ENCODE measurements around the gene SLC10A2.

The SLC10A2 gene

DNA sequence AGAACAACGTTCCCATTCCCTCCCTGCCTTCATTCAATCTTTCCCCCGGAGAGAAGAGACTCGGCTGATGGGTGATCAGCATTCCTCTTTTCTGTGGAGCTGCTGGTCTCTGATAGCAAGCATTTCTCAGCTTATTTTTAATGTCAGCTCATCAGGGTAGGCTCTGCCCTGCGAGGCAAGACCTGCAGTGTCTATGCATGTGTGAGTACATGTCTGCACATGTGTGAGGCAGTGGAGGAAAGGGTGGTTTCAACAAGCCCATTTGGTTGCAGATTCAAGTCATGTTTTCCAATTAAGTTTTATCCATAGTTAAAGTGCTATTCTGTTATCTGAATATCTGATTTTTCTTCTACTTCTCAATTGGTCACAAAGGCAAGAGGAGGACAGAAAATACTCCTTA lies 19.5 kb downstream of the SLC10A2 start:
- no peak for DNase-seq (ENCODE audit: low spot score)

DNA sequence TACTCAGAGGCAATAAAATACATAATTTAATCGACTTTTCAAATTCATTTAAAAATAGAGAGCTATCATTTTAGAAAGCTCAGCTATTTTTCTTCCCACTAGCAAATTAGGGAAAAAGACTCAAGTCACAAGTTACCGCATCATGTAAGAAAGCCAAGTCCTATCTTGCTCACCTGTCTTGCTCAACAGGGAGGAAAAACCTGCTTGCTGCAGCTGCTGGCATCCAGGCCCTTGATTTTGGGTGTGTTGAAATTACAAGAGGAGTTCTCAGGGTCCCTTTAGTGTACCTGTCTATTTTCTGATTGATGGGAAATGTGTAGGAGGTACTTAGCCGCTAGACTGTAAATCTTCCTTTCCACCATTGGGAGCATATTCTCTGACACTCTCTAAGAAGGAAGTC lies 22.2 kb downstream of the SLC10A2 start:
- no peak for DNase-seq (ENCODE audit: low spot score)

DNA sequence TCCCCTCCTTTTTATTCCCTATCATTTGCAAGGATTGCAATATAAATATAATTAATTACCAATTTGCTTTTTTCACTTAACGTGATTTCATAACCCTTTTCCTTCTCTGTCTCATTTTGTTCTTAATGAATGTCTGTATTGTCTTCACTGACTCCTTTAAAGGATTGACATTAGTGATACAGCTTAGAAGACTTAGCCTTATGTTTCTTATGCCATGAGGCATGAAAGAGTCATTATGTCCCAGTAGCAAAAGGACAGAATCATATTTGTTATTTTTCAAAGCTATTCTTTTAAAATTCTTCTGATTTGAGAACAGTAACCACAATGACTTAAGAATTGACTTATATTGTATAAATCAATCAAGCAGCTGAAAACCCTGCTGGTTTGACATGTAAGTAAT lies 26.2 kb downstream of the SLC10A2 start:
- no peak for DNase-seq (ENCODE audit: low spot score)

DNA sequence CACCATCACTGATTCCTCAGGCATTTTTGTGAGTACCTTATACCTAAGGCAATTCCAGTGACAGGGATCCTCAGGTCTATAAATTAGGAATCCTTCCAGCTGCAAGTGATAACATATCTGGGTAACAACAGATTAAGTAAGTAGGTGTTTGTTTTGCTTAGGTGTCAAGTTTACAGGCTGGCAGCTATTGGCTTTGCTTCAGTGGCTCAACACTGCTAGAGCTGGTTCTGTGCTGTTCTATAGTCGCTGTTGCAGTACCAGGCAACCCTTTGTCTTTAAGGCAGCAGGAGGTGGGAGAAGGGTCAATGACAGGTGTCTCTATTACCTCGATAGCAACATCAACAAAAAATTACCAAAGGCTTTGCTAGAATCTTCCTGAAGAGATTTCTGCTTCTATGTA lies 27.0 kb downstream of the SLC10A2 start:
- no peak for DNase-seq (ENCODE audit: low spot score)

DNA sequence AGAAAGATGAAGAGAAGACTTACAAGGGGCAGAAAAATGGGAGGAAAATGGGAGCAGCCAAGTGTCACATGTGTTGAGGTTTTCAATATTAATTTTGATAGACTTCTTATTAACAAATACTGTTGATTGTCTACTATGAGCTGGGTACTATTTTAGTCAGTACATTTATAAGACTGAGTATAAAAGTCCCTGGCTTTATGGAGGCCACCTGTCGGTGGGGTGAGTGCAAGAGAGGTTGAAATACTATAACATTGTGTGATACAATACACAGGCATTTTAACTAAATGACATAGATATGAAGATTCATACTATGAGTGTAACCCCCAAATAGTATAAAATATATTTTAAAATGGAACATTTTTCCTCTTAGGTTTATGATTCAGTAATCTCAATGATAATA lies 29.9 kb downstream of the SLC10A2 start:
- no peak for DNase-seq (ENCODE audit: low spot score)

DNA sequence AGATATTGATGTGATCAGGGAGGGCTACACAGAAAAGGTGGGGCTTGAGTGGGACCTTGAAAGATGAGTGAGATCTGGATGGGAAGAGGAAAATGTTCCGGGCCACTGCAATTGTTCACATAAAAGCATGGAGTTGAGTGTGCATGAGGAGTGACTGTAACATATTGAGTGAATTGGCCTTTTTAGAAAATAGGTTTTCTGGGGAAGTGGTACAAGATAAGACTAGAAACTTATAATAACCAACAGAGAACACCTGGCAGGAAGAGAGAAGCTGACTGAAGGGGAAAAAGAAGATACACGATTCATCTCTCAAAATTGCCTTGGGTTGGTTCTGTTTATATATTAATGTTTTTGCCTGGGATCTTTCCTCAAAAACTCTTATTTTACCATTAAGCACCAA lies 32.2 kb downstream of the SLC10A2 start:
- no peak for DNase-seq (ENCODE audit: low spot score)

DNA sequence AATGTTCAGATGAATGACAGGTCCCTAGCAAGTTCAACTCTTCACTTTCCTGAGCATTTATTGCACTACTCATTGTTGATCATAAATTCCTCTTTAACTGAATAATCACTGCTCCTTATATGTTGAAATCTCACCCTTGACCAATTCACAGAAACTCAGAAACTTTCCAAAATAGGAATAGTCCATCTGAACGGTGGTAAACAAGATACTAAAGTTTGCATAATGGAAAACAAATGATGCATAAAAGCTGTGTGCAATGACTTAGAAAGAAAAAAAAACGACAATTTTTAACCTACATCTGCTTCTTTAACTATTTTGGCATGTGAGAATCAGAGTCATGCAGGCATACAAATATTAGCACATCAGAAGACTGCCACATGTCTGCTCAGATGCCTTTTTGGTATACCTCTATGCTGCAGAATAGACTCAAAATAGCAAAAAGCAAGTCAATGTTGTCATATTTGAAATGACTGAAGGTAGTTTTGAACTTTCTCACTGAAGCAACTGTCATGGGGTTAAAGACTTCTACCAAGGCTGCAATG lies 34.8 kb downstream of the SLC10A2 start:
- DNase-seq (ENCODE audit: low spot score), result no peak

DNA sequence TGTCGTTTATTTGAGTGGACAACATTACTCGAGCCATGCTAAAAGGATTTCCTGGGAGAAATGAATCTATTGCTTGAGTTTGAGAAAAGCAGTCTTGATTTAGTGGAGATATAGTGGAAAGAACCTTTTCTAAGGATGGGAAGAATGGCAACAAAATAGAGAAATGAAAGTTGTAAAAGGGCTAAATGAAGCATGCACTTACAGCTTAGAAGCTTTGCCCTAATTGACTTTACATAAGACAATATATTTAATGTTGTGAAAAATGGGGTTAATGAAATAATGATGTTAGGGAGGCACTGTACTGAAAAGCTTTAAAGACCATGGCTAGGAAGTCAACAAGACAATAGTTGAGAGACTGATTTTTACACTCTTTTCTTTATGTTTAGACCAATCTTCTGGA lies 35.4 kb downstream of the SLC10A2 start:
- no peak for DNase-seq (ENCODE audit: low spot score)

DNA sequence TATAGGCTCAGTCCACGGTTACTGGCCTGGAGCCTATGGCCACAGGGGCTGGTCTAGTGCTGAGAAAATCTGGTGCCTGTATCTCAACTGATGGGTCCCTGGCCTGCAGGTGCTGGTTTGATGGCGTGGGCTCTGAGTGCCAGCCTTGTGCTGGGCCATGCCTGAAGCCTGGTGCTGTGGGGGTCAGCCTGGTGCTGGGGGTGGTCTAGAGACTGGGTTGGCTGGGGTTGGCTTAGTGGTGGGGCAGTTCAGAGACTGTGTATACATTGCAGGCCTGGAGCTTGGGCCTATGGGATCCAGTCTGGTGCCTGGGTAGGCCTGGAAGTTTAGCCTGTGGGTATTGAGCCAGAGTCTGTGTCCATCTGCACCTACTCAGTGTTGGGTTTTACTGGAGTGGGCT lies 36.4 kb downstream of the SLC10A2 start:
- no peak for DNase-seq (ENCODE audit: low spot score)

DNA sequence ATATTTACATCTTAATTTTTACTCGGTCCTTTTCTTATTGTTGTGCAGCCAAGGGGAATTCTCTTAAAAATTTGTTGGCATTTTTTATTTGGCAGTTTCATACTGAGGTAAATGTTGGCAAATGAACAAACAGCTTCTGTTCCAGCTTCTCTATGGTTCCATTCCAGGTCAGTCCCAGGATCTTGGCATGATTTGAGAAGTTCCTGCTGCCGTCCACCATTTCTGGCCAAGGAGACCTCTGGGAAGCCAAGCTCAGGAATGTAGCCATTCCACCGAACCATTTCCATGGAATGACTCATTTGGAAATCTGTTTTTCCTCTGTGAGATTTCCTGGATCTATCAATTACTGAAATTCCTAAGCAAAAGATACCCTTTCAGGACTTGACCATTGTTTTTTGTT lies 43.9 kb downstream of the SLC10A2 start:
- DNase-seq (ENCODE audit: low spot score), result no peak

DNA sequence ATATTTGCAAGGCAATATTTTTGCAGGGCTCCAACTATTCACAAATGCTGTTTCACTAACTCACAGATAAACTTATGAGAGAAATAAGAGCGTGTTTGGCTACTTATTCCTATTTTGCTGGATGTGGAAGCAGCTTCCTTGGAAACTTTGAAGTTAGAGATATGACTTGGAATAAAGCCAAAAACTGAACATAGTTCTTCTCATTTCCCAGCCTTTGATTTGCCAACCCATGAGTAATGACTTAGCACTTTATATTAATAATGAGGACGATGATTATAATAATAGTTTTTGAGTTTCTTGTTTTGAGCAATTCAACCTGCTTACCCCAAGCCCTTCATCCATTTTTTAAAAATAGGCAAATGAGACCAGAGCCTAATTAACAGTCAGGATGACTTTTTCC lies 47.7 kb downstream of the SLC10A2 start:
- no peak for DNase-seq (ENCODE audit: low spot score)

DNA sequence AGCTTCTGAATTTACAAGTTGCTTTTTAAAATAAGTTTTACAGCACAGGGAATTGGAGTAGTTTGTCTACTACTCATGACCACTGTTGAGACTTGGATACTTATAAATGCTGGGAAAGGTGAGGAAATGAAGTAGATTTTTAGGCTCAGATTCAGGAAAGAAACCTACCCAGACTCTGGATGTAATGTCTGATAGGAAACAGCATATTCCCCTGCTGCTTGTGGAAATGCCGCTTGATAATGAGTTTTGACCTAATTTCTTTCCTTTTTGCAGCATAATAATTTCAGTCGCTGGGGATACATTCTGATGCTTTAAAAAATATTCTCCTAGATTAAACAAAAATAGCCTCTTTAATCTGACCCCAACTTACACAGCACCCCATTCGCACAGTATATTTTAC lies 53.6 kb downstream of the SLC10A2 start:
- no peak for DNase-seq (ENCODE audit: low spot score)

DNA sequence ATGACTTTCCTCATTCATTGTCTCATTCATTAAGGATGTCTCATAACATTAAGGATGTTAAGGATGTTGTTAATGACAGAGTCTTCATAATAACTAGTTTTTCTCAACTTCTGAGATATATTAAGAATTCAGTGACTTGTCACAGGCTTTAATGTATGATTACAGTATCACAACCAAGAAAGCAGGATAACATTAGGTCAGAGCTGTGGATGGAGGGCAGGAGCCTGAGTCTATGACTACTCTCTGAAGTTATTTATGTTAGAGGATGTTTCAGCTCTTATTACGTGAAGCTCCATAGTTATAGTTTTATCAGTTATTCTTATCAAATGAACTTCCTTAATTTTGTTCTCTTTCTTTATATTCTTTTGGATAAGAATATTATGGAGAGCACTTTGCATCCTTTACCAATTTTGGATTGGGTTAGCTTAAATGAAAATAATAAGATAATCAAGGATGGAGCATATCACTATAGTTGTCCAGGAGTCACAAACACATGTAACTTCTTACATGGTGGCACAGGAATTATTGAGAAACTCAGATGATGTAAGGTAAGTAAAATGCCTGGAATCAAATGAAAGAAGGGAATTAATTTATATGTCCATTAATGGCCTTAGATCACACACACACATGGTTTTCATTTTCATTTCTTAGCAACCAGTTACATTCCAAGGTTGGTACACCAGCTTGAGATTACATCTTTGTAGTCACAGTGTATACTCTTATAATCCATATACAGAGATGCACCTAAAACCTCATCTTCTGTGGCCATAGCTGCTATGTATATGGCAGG lies 57.0 kb downstream of the SLC10A2 start:
- DNase-seq (ENCODE audit: low spot score), result no peak

DNA sequence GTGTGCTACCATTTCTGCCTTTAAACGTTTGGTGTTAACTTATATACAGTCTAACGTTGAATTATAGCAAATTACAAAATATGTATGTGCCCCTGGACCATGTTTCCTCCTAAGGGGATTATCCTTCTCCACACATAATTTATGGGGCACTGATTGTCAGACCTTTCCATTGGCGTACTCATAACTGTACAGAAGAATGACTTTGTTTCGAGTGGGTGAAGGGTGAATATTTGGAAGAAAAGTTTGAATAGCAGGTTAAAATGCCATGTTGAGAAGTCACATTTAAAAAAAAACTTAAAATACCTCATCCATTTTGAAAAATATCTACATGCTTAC lies 58.8 kb downstream of the SLC10A2 start:
- DNase-seq (ENCODE audit: low spot score), result no peak

DNA sequence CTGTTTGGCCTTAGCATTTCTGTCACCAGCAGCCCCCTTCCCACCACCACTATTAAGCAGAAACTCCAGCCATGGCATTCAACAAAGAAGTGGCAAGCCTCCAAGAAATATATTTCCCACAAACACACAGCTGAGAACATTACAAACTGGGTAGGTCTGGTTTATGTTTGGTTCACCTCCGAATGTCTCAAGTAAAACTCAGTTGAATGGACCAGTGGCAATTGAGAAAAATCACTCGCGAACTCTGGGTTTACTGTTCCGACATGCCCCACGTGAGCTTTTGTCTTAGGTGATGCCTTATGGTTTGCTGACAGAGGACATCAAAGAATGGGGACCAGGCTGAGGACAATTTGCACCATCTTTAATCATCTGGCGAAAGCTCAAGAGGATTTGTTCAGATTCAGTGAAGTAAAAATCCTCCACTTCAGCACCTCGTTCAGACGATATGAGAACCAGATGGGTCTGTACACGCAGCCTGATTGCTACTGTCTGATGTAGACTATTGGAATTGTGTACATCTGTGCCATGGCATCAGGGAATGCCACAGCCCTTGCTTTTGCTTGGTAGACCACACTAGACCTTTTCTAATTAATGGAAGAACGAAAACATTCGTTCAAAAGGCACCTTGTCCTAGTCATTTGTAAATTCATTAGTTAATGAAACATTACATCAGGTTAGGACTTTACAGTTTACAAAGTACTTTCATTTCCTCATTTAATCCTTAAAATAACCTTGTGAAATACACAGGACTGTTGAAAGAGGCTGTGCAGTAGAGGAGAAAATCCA lies 59.4 kb downstream of the SLC10A2 start:
- no peak for DNase-seq (ENCODE audit: low spot score)

DNA sequence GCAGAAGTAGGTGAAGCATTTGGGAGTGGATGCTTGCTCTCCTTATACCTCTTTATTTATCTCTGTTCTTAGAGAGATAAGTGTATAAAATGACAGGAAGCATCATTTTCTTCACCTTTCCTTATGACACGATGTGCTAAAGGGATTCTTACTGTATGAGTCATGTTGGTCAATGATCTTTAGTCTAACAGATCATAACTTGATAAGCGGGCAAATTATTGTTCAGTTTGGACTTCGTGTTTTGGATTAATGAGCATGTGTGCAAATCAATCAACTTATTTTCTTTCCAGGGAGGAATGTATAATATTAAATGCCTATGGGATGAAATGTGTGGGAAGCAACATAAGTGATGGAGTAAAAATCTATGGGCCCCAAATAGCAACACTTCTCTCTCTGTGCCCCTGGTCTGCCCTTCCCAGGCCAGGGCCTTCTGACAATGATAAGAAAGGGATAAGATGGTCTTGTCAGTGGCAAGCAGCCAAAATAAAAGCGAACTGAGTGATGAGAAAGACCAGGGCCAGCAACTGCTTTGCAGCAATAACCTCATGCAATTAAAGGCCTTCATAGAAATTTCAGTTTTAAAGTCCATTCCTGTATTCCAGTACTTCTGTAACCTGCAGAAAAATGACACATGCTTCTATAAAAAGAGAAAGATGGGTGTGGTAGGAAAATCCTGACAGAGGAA lies 61.4 kb downstream of the SLC10A2 start:
- DNase-seq (ENCODE audit: low spot score), result no peak

DNA sequence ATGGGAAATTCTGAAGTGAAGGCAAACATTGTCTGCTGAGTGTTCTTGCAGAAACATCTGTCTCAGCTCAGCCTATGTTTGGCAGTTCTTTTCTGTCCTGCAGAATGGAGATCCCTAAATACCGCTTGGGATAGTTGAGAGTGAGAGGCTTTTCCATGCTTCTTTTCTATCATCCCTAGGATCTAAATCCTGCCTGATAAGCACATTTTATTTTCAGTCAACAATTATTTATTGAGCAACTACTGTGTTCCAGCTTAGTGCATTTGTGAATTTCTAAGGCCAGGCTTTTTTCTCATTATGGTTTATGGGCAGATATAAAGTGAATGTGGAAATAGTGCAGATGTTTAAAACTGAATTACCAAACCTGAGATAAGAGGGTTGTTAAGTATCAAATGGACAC lies 62.6 kb downstream of the SLC10A2 start:
- DNase-seq (ENCODE audit: low spot score), result no peak

DNA sequence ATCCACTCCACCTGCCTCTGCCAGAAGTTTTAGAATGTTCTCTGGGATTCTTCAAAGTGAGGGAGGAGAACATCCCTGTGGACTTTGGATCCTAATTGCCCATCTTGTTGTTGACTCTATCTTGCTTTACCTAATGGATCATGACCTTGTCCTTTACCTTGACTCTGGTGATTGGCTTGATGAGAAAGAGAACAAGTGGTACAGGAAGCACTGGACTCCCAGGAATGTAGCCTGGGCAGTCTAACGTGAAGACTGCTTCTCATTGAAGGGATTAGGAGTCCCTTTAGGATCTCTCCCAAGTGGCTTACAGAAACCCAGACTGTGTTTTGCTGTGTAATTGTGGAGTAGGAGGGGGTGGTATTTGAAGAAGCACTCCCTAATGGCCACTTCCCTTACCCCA lies 63.9 kb downstream of the SLC10A2 start:
- no peak for DNase-seq (ENCODE audit: low spot score)

DNA sequence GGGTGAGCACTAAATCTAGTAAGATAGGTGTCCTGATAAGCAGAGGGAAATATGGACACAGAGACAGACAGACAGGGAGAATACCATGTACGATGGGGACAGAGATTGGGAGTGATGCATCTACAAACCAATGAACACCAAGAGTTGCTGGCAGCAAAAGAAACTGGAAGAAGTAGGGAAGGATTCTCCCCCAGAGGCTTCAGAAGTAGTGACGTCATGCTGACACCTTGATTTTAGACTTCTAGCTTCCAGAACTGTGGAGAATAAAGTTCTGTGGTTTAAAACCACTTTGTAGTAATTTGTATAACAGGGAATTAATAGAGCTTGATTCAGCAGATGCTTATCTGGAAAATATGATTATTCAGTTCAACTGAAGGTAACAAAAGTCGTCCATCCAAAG lies 66.1 kb downstream of the SLC10A2 start:
- DNase-seq (ENCODE audit: low spot score), result no peak

DNA sequence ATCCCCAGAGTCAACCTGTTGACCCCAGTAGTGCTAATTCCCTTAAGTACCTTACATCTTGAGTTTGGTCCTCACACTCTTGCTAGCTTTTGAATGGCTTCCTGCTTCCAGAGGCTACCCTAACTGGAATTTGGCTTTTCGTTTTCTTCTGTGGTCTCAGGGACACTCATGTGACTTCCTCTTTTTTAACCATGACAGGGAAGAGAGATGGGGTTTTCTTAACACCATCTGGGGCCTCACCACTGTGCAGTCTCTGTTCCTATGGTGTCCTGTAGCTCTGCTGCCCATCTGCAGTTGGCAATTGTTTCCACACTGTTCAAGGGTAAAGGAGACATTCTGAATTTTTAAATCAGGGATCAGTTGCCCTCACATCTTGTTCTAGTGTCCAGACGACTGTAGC lies 66.7 kb downstream of the SLC10A2 start:
- DNase-seq (ENCODE audit: low spot score), result no peak

All from kidney capillary endothelial cell (primary cell).